Peyer's patch (tissue), 4 donors: Measurements from ENCODE around the gene BLNK.

Experiments used
- CTCF ChIP-seq, 6 experiments: fragments of 450-650 bp in 4 of 6; fragments of 200-600 bp in 2 of 6; sonication (generic) in 1 of 6; IDR thresholded peaks; one replicate each; pipeline ENCODE4 v1.5.1; 2017 to 2019; ENCODE audit warnings: antibody characterized with exemption in 6 of 6, mild to moderate bottlenecking in 3 of 6, moderate library complexity in 1 of 6
- POLR2A ChIP-seq, 2 donors: fragments of 450-650 bp; IDR thresholded peaks; one replicate each; pipeline ENCODE4 v1.5.1; 2017; ENCODE audit warnings: antibody characterized with exemption in 2 of 2, mild to moderate bottlenecking in 2 of 2, moderate library complexity in 2 of 2

GRCh38 chr10:96313344-96313743, 42.0 kb upstream of the BLNK start:
- TF ChIP-seq CTCF (IDR thresholded peaks at IDR 0.05) (no peak), POLR2A (IDR thresholded peaks at IDR 0.05) (no peak)
